OCI-LY1 (cell line): Measurements from ENCODE around the gene ACTN4.

Source experiments
- EZH2 ChIP-seq: fragments of 200-600 bp; sonication (generic), shearing (Covaris generic); IDR thresholded peaks from 2 replicates; pipeline ENCODE4 v1.8.0; 2017; ENCODE audit warnings: borderline replicate concordance, mixed run types, mild to moderate bottlenecking, antibody characterized with exemption, low read length, moderate library complexity, mixed read lengths
- TF ChIP-seq, protein P1 (sequence below): fragments of 200-600 bp; sonication (generic), shearing (Covaris generic); IDR thresholded peaks from 2 replicates; pipeline ENCODE4 v1.5.1; 2017; ENCODE audit warnings: mild to moderate bottlenecking, antibody characterized with exemption, low read length, moderate library complexity, mixed read lengths

DNA sequence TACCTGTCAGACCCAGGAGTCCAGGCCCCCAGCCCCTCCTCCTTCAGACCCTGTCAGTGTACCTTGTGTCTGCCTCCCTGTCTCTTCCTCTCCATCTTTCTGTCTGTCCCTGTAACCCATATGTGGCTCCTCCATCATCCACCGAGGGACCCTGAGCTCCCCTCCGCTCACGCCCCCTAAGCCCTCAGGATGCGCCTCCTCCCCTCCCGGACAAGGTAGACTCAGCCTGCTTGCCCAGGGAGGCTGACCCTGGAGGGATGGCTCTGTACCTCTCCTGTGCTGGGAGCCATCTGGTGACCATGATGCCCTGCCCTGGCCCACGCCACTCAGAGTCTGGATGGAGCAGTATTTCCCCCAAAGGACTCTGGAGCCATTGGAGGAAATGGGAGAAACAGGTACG lies 97.9 kb downstream of the ACTN4 start:
- TF ChIP-seq, protein P1, sequence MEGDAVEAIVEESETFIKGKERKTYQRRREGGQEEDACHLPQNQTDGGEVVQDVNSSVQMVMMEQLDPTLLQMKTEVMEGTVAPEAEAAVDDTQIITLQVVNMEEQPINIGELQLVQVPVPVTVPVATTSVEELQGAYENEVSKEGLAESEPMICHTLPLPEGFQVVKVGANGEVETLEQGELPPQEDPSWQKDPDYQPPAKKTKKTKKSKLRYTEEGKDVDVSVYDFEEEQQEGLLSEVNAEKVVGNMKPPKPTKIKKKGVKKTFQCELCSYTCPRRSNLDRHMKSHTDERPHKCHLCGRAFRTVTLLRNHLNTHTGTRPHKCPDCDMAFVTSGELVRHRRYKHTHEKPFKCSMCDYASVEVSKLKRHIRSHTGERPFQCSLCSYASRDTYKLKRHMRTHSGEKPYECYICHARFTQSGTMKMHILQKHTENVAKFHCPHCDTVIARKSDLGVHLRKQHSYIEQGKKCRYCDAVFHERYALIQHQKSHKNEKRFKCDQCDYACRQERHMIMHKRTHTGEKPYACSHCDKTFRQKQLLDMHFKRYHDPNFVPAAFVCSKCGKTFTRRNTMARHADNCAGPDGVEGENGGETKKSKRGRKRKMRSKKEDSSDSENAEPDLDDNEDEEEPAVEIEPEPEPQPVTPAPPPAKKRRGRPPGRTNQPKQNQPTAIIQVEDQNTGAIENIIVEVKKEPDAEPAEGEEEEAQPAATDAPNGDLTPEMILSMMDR = no peak
- TF ChIP-seq EZH2 = no peak
